NT2/D1 (cell line): ENCODE measurements around the gene APLP1.

Experiments
- YY1 ChIP-seq: IDR thresholded peaks from 2 replicates; pipeline ENCODE4 v1.6.1; 2011; ENCODE audit not compliant: insufficient read length, insufficient read depth
- ZNF274 ChIP-seq: IDR thresholded peaks from 2 replicates; pipeline ENCODE4 v1.6.1; 2011; ENCODE audit warnings: mild to moderate bottlenecking, low read depth, low read length

DNA sequence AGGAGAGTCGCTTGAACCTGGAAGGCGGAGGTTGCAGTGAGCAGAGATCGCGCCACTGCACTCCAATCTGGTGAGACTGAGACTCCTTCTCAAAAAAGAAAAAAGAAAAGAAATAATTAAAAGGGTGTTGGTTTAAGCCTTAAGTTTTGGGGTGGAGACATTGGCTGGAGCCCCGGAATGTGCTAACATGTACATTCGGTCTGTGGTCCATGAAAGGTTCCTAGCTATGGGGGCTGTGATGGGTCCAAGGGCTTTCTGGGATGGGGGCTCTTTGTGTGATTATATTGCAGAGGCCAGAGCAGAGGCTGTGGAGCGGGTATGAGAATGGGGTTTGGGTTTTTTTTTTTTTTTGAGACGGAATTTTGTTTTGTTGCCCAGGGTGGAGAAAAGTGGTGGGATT, 17.5 kb downstream of the APLP1 start:
- TF ChIP-seq YY1 (no peak), ZNF274 (no peak)
